Activated naive CD4-positive, alpha-beta T cell treated with anti-CD3 and anti-CD28 coated beads, Interleukin-2, amount 10 ng/mL, durations not matched to agents 7 days and 5 days (primary cell): ENCODE data around the gene MYO3B.
"Not testable (repeated sequence)": the region's sequence is repeated elsewhere in the genome, so short reads cannot be mapped to it uniquely, and the experiment has no call there.

Experiments used
- CTCF ChIA-PET: fragments of 350-600 bp; sonication (Branson Sonifier 250); formaldehyde crosslinking; loops from one replicate; lab custom pipeline; 2021; ENCODE audit warnings: antibody characterized with exemption; lab: Charles Lee
- DNase-seq: peaks from one replicate; pipeline ENCODE4 v3.0.0-alpha.2; 2020
- H3K27ac Mint-ChIP-seq: one replicate; pipeline ENCODE4 v1.8.0; 2021; ENCODE audit warnings: mild to moderate bottlenecking, moderate library complexity, mixed read lengths
- H3K27me3 Mint-ChIP-seq: one replicate; pipeline ENCODE4 v1.8.0; 2021; ENCODE audit warnings: mild to moderate bottlenecking, mixed read lengths
- H3K36me3 Mint-ChIP-seq: one replicate; pipeline ENCODE4 v1.8.0; 2021; ENCODE audit warnings: mixed read lengths
- H3K4me1 Mint-ChIP-seq: one replicate; pipeline ENCODE4 v1.8.0; 2021; ENCODE audit warnings: mixed read lengths
- H3K4me3 Mint-ChIP-seq: one replicate; pipeline ENCODE4 v1.8.0; 2021; ENCODE audit warnings: mild to moderate bottlenecking, moderate library complexity, mixed read lengths
- H3K9me3 Mint-ChIP-seq: one replicate; pipeline ENCODE4 v1.8.0; 2021; ENCODE audit warnings: mixed read lengths

The MYO3B gene

DNA sequence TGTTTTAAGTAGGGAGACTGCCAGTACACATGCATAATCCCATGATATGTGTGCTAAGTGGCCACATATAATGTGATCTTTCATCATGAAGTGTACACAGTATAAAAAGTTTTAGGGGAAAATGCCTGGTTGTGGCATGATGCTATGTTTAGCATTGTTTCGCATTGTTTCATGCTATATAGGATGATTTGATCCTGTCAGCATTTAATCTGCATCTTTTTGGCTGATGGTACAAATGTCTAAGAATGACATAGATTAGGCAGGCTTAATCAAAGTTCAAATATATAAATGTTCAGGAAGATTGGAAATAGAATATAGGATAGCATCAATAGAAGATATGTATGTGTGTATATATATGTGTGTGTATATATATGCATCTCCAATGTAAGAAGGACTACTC lies 83.6 kb downstream of the MYO3B start:
- H3K36me3 Mint-ChIP-seq = no peaks in the 10 kb centered on the region
- H3K27me3 Mint-ChIP-seq = no peaks in the 10 kb centered on the region
- CTCF ChIA-PET = no interaction called here
- H3K4me1 Mint-ChIP-seq = no peaks in the 10 kb centered on the region
- H3K9me3 Mint-ChIP-seq = no peaks in the 10 kb centered on the region
- DNase-seq = no peak
- H3K27ac Mint-ChIP-seq = no peak overlapping the region
- H3K4me3 Mint-ChIP-seq = no peak overlapping the region

- Mint-ChIP-seq H3K9me3 (no peaks in the 10 kb centered on the region), H3K36me3 (no peaks in the 10 kb centered on the region), H3K27ac (no peak overlapping the region), H3K27me3 (no peaks in the 10 kb centered on the region), H3K4me3 (no peak overlapping the region), H3K4me1 (no peaks in the 10 kb centered on the region)
- CTCF ChIA-PET = no interaction called here
- DNase-seq = no peak
Observed at GRCh38 chr2:170262343-170262742, 84.4 kb downstream of the MYO3B start.

- Mint-ChIP-seq H3K4me1 (no peaks in the 10 kb centered on the region), H3K9me3 (no peaks in the 10 kb centered on the region), H3K27ac (no peak overlapping the region), H3K4me3 (no peak overlapping the region), H3K36me3 (no peaks in the 10 kb centered on the region), H3K27me3 (no peaks in the 10 kb centered on the region)
- CTCF ChIA-PET = no interaction called here
- no peak for DNase-seq
Observed at GRCh38 chr2:170262806-170263205, 84.9 kb downstream of the MYO3B start.

DNA sequence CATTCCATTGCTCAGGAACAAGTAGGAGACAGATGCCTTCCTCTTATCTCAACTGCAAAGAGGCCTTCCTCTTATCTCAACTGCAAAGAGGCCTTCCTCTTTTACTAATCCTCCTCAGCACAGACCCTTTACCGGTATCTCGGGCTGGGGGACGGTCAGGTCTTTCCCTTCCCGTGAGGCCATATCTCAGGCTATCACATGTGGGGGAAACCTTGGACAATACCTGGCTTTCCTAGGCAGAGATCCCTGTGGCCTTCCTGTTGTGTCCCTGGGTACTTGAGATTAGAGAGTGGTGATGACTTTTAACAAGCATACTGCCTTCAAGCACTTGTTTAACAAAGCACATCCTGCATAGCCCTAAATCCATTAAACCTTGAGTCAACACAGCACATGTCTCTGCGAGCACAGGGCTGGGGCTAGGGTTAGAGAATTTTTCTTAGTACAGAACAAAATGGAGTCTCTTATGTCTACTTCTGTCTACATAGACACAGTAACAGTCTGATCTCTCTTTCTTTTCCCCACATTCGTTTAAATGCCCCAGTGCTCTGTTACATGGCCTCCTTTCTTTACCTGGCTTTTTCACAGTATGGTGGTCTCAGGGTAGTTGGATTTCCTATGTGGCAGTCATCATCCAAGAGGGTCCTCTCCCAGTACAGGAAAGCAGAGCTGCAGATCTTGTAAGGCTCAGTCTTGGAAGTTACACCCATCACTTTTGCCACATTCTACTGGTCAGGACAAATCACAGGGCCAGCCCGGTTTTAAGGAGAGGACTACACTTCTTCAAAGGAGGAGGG lies 86.0 kb downstream of the MYO3B start:
- H3K36me3 Mint-ChIP-seq, H3K9me3 Mint-ChIP-seq, H3K4me3 Mint-ChIP-seq, H3K27me3 Mint-ChIP-seq, DNase-seq, H3K4me1 Mint-ChIP-seq, CTCF ChIA-PET, H3K27ac Mint-ChIP-seq: not testable (repeated sequence)

- Mint-ChIP-seq H3K4me3 (no peak overlapping the region), H3K4me1 (no peaks in the 10 kb centered on the region), H3K36me3 (no peaks in the 10 kb centered on the region), H3K27ac (no peak overlapping the region), H3K9me3 (no peaks in the 10 kb centered on the region), H3K27me3 (no peaks in the 10 kb centered on the region)
- DNase-seq = no peak
- CTCF ChIA-PET = no interaction called here
Observed at GRCh38 chr2:170264522-170264860, 86.5 kb downstream of the MYO3B start.

GRCh38 chr2:170264865-170265264 lies 86.9 kb downstream of the MYO3B start:
- no peak for DNase-seq
- Mint-ChIP-seq H3K4me3 (no peak overlapping the region), H3K27ac (no peak overlapping the region), H3K27me3 (no peaks in the 10 kb centered on the region), H3K9me3 (no peaks in the 10 kb centered on the region), H3K36me3 (no peaks in the 10 kb centered on the region), H3K4me1 (no peaks in the 10 kb centered on the region)
- CTCF ChIA-PET = no interaction called here

DNA sequence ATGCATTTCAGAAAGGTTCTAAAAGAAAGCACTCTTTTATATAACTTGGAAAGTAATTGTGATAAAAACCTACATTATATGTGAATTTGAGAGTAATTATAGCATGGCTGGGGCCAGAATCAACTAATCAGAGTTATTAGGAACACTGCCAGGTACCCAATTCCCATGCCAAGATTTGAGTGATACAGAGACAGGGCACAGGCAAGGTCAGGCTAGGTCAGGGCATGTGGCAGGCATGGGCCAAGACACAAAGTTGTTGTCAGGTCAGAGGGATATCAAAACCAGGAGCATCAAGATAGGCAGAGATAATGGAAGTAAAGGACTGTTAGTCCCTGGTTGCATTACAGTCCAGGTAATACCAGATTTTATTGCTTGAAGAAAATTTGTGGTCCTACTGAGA lies 87.4 kb downstream of the MYO3B start:
- CTCF ChIA-PET = no interaction called here
- H3K36me3 Mint-ChIP-seq = no peaks in the 10 kb centered on the region
- no peaks in the 10 kb centered on the region for H3K27me3 Mint-ChIP-seq
- no peaks in the 10 kb centered on the region for H3K4me1 Mint-ChIP-seq
- no peak overlapping the region for H3K4me3 Mint-ChIP-seq
- no peak overlapping the region for H3K27ac Mint-ChIP-seq
- no peaks in the 10 kb centered on the region for H3K9me3 Mint-ChIP-seq
- DNase-seq = no peak

DNA sequence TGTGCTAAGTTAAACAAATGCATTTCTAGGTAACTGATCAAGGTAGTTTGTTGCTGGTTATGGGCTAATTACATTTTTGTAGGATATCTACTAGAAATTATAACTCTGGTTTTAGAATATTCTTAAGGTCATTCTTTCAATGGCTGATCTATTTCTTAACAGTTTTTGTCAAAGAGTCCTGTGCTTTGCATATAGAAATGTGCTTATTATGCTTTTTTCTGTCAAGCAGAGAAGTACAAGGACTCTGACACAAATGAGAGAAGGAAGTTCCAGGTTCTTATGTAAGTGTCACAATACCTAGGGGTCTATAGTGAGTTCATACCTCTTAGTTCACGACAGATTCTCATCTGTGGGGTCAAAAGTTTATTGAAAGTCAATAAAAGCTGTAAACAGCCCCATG lies 88.4 kb downstream of the MYO3B start:
- DNase-seq = no peak
- H3K36me3 Mint-ChIP-seq = no peaks in the 10 kb centered on the region
- no peaks in the 10 kb centered on the region for H3K4me1 Mint-ChIP-seq
- H3K9me3 Mint-ChIP-seq = no peaks in the 10 kb centered on the region
- CTCF ChIA-PET = no interaction called here
- H3K4me3 Mint-ChIP-seq = no peak overlapping the region
- H3K27ac Mint-ChIP-seq = no peak overlapping the region
- peaks cover 4% of the 10 kb centered on the region for H3K27me3 Mint-ChIP-seq

DNA sequence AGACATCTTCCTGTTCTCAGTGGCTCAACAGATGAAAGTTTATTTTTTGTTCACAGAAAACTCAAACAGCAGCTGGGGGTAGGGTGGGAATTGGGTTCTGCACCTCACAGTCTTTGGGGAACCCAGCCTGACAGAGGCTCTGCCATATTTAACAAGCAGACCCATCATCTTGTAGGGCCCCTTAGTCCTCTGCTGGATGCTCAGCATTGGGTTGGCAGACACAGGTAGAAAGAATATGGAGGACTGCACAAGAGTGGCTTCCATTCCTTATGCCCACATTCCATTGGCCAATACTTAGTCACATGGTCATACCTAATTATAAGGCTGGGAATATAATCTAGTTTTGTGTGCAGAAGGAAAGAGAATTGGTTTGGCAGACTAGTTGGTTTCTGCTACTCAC lies 89.1 kb downstream of the MYO3B start:
- H3K4me1 Mint-ChIP-seq = no peaks in the 10 kb centered on the region
- H3K27me3 Mint-ChIP-seq = peaks cover 4% of the 10 kb centered on the region
- CTCF ChIA-PET = interaction anchor here (0.7 kb wide), 1 partner anchor 13 kb away, joined by 3 read pairs; no protein-coding TSS in a partner anchor

DNA sequence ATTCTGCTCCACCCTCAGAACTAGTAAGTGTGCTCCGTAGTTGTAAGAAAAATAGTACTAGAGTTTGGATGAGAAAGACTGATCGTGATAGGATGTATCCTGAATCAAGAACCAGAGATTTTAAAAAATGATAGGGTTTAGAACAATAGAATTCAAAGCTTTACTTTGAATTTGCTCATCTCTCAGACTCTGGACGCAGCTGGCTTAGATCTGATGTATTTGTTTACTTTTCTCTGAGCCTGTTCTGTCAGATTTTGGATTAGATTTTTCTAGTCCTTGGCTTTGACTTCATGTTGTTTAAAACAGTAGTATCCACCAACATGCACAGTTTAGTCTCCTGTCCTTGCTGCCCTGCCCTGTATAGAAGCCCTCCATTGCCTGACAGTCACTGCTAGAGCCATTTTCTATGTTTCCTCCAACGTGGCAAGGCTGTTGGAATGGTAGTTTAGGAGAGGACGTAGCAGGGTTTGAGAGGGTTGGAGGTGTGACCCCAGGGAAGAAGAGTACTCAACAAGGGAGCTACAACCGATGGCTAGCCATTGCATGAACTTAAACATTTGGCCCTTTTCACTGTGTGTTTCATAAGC lies 92.4 kb downstream of the MYO3B start:
- peaks cover 8% of the 10 kb centered on the region for H3K27me3 Mint-ChIP-seq
- no peaks in the 10 kb centered on the region for H3K9me3 Mint-ChIP-seq
- CTCF ChIA-PET = no interaction called here
- H3K27ac Mint-ChIP-seq = no peak overlapping the region
- no peaks in the 10 kb centered on the region for H3K36me3 Mint-ChIP-seq
- H3K4me1 Mint-ChIP-seq = no peaks in the 10 kb centered on the region
- H3K4me3 Mint-ChIP-seq = no peak overlapping the region
- no peak for DNase-seq

More for the DNA sequence above, 89.1 kb downstream of the MYO3B start:
- DNase-seq = no peak
- Mint-ChIP-seq H3K27ac (no peak overlapping the region), H3K9me3 (no peaks in the 10 kb centered on the region), H3K36me3 (no peaks in the 10 kb centered on the region), H3K4me3 (no peak overlapping the region)

- CTCF ChIA-PET = interaction anchor here (0.6 kb wide), 1 partner anchor 302 kb away, joined by 3 read pairs; no protein-coding TSS in a partner anchor
- Mint-ChIP-seq H3K27ac (no peak overlapping the region), H3K36me3 (no peaks in the 10 kb centered on the region), H3K4me1 (no peaks in the 10 kb centered on the region), H3K9me3 (no peaks in the 10 kb centered on the region), H3K4me3 (no peak overlapping the region), H3K27me3 (peaks cover 8% of the 10 kb centered on the region)
- no peak for DNase-seq
Observed at GRCh38 chr2:170271340-170271739, 93.4 kb downstream of the MYO3B start.

DNA sequence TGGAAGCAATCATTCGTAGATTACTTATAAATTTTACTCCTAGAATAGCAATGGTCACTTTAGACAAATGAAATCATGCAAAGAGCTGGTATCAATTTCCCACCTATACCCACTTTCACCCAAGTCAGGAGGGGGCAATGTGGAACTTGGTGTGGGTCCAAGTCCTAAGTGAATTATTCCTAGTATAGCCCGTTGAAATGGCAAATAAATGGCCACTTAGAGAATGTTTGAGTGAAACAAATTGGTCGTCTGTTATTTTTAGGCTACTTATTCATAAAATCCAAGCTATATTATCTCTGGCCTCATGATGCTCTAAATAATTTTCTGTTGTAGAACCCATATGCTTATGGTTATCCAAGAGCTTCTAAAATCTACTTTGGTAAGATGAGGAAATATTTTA lies 98.1 kb downstream of the MYO3B start:
- no peaks in the 10 kb centered on the region for H3K36me3 Mint-ChIP-seq
- no peak overlapping the region for H3K27ac Mint-ChIP-seq
- no peaks in the 10 kb centered on the region for H3K4me1 Mint-ChIP-seq
- peaks cover 4% of the 10 kb centered on the region for H3K27me3 Mint-ChIP-seq
- H3K9me3 Mint-ChIP-seq = no peaks in the 10 kb centered on the region
- CTCF ChIA-PET = no interaction called here
- no peak for DNase-seq
- no peak overlapping the region for H3K4me3 Mint-ChIP-seq

DNA sequence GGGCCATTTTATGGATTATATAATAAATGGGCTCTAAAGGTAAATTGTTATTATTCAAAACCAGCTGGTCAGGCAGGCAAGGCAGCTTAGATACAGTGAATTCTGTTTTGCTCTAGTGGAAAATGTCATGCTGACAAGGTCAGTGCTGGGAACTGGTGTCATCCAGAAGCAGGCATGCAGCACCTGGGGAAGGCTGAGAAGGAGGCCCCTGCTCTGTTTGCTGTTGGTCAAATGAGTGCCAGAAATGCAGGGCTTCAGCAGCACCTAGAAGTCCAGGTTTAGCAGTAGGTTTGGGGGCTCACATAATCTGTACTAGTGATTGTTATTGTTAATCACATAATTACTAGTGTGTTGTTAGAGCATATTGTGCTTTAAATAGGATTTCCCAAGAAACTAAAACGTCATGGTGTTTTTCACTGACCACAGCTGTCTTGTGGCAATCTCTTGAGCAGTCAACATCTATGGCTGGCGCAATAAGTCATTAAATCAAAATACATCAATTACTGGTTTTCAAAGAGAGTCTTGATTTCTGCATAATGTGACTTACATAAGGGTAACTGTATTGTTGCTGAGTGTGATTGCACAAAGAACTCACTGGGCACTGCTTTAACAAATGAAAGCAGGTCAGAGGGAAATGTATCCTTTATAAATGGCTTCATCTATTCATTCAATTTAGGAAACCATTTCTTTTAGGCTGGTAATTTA lies 99.1 kb downstream of the MYO3B start:
- Mint-ChIP-seq H3K4me1 (no peaks in the 10 kb centered on the region), H3K27me3 (peaks cover 12% of the 10 kb centered on the region), H3K9me3 (no peaks in the 10 kb centered on the region), H3K4me3 (no peak overlapping the region), H3K27ac (no peak overlapping the region), H3K36me3 (no peaks in the 10 kb centered on the region)
- CTCF ChIA-PET = no interaction called here
- no peak for DNase-seq

DNA sequence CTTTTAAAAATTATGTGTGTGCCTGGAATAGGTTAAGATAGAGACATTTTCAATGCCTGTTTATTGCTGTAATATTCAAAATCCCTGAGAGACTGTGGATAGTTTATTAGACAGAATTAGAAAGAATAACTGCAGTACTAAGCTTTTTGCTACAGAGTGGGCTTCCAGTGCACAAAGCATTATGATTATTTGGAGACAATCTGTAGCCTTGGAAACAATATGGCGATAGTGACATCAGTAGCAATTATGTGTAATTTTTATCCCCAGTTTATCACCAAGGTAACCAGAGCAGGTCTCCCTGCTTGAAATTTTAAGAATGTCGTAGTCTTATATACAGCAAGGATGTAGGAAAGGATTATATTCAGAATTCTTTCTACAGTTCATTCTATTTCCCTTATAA lies 100.0 kb downstream of the MYO3B start:
- Mint-ChIP-seq H3K36me3 (no peaks in the 10 kb centered on the region), H3K4me3 (no peak overlapping the region), H3K27me3 (peaks cover 17% of the 10 kb centered on the region), H3K9me3 (no peaks in the 10 kb centered on the region), H3K27ac (no peak overlapping the region), H3K4me1 (no peaks in the 10 kb centered on the region)
- no peak for DNase-seq
- CTCF ChIA-PET = no interaction called here

GRCh38 chr2:170279615-170280014 lies 101.7 kb downstream of the MYO3B start:
- peaks cover 14% of the 10 kb centered on the region for H3K27me3 Mint-ChIP-seq
- H3K36me3 Mint-ChIP-seq, H3K4me1 Mint-ChIP-seq, H3K4me3 Mint-ChIP-seq, H3K27ac Mint-ChIP-seq, DNase-seq, CTCF ChIA-PET, H3K9me3 Mint-ChIP-seq: not testable (repeated sequence)
